Hepatocyte (in vitro differentiated cells): ENCODE data around the gene MMP28. TPM values are rescaled to one million over a fixed set of nuclear protein-coding genes. Genes with fewer than 3 reads are reported as not detected.
A peak's percentile ranks its signal among the peaks of the same experiment; 100 is the strongest.

Experiments
- DNase-seq: peaks from one replicate; pipeline ENCODE4 v3.0.0-alpha.2; 2016; ENCODE audit warnings: low spot score
- H2AFZ ChIP-seq: fragments of 200-600 bp; sonication (generic); 2 replicates; pipeline ENCODE4 v1.6.0; 2016; ENCODE audit warnings: antibody characterized with exemption, mild to moderate bottlenecking
- H3K27ac ChIP-seq: fragments of 200-600 bp; sonication (generic); 2 replicates; pipeline ENCODE4 v1.5.1; 2016; ENCODE audit warnings: mild to moderate bottlenecking
- H3K27me3 ChIP-seq: fragments of 200-600 bp; sonication (generic); 2 replicates; pipeline ENCODE4 v1.6.1; 2016
- H3K36me3 ChIP-seq: fragments of 200-600 bp; sonication (generic); replicated peaks from 2 replicates; pipeline ENCODE4 v1.5.1; 2016; ENCODE audit warnings: low read depth; ENCODE audit not compliant: insufficient read depth
- H3K4me1 ChIP-seq: fragments of 200-600 bp; sonication (generic); 2 replicates; pipeline ENCODE4 v1.5.1; 2016; ENCODE audit warnings: mild to moderate bottlenecking, moderate library complexity; ENCODE audit not compliant: insufficient read depth
- H3K4me2 ChIP-seq: fragments of 200-600 bp; sonication (generic); 2 replicates; pipeline ENCODE4 v1.6.0; 2016
- H3K4me3 ChIP-seq: fragments of 200-600 bp; sonication (generic); 2 replicates; pipeline ENCODE4 v1.5.1; 2016; ENCODE audit warnings: mild to moderate bottlenecking
- H3K79me2 ChIP-seq: fragments of 200-600 bp; sonication (generic); 2 replicates; pipeline ENCODE4 v1.6.0; 2017; ENCODE audit warnings: mild to moderate bottlenecking
- H3K9me2 ChIP-seq: fragments of 200-600 bp; sonication (generic); replicated peaks from 2 replicates; pipeline ENCODE4 v1.6.0; 2017; ENCODE audit warnings: mild to moderate bottlenecking; ENCODE audit not compliant: insufficient read depth
- H3K9me3 ChIP-seq: fragments of 200-600 bp; sonication (generic); 2 replicates; pipeline ENCODE4 v1.5.1; 2016; ENCODE audit warnings: low read depth, mild to moderate bottlenecking
- H4K20me1 ChIP-seq: fragments of 200-600 bp; sonication (generic); 2 replicates; pipeline ENCODE4 v1.6.0; 2016; ENCODE audit warnings: mild to moderate bottlenecking; ENCODE audit not compliant: insufficient read depth, poor library complexity, severe bottlenecking
- CTCF ChIP-seq: fragments of 200-600 bp; sonication (generic); IDR thresholded peaks from 2 replicates; pipeline ENCODE4 v1.5.1; 2016; ENCODE audit warnings: antibody characterized with exemption, mild to moderate bottlenecking; ENCODE audit not compliant: poor library complexity
- EZH2 ChIP-seq: fragments of 200-600 bp; sonication (generic); IDR thresholded peaks from 2 replicates; pipeline ENCODE4 v1.6.1; 2016; ENCODE audit warnings: antibody characterized with exemption, mild to moderate bottlenecking, borderline replicate concordance
- EZH2phosphoT487 ChIP-seq: fragments of 200-600 bp; sonication (generic); IDR thresholded peaks from one replicate; pipeline ENCODE4 v1.6.1; 2018; ENCODE audit warnings: antibody characterized with exemption, mild to moderate bottlenecking, low read depth, moderate library complexity; ENCODE audit not compliant: unreplicated experiment, severe bottlenecking
- WGBS: methylation state at CpG from one replicate; pipeline ENCODE4 v1.1.6; 2016; ENCODE audit warnings: low lambda C conversion rate; ENCODE audit errors: missing lambda C conversion rate; 5-methylcytosine and 5-hydroxymethylcytosine counted together
- polyA plus RNA-seq: library from polyadenylated mRNA; unstranded; fragments of >200 nt; fragmentation: Nextera tagmentation; extraction: Ambion mirVana; gene quantifications from 2 replicates; pipeline ENCODE4 v1.2.1, GENCODE V29; 2016
- total RNA-seq: library from RNA; depleted of rRNA; stranded (reverse); fragments of >200 nt; gene quantifications from 2 replicates; pipeline ENCODE4 v1.2.3, GENCODE V29; 2014

MMP28 gene
- total and polyA plus RNA-seq, 2 experiments from 2014 or later: 12.0 to 18.0 TPM

GRCh38 chr17:35731239-35731916 is 64.1 kb downstream of the MMP28 start, which contains the start of gene RASL10B:
Gene RASL10B (plus strand): TSS chr17:35731639. CDS start chr17:35735185, 3,546 bp downstream.
- H2AFZ ChIP-seq: peak within 1 kb of the TSS; percentile 84

DNA sequence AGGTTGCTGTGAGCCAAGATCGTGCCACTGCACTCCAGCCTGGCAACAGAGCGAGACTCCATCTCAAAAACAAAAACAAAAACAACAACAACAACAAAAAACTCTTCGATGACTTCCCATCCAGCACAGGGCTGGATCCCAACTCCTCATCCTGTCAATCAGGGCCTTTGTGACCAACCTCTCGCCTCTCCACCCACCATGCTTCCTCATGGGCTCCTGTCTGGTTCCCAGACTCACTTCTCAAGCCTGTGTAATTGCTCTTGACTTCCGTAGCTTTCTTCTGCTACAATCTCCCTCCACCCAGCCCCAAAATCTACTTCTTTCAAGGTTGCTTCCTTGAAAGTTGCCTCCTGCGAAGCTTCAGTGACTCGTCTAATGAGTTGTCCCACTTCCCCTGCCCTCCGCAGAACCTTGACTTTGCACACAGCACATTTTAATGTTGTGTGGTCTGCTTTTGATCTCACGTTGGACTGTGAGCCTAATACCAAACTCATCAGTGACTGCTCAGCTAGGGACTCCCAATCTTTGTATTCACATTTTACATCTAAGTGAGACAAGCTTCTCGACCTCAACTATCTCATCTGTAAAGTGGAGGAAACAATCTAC is 64.9 kb downstream of the MMP28 start:
- Histone ChIP-seq H3K4me3 (no peak overlapping the region), H3K4me1 (peaks cover 29% of the 10 kb centered on the region), H3K27ac (no peak overlapping the region), H3K9me2 (no peaks in the 10 kb centered on the region), H2AFZ (no peak overlapping the region), H4K20me1 (no peaks in the 10 kb centered on the region), H3K27me3 (no peaks in the 10 kb centered on the region), H3K4me2 (peak overlapping the region; percentile 96), H3K36me3 (no peaks in the 10 kb centered on the region), H3K79me2 (no peaks in the 10 kb centered on the region), H3K9me3 (no peaks in the 10 kb centered on the region)
- DNase-seq: no peak
- 77% methylated on average over 10 of the region's 10 CpGs for WGBS
- TF ChIP-seq CTCF: no peak
- no peak for TF ChIP-seq EZH2
- TF ChIP-seq EZH2phosphoT487: no peak

More at GRCh38 chr17:35731239-35731916, 64.1 kb downstream of the MMP28 start, which contains the start of gene RASL10B:
- Histone ChIP-seq H3K9me3 (no peaks in the 10 kb centered on the region), H3K4me3 (peak within 1 kb of the TSS; percentile 89), H3K27me3 (no peaks in the 10 kb centered on the region), H4K20me1 (no peaks in the 10 kb centered on the region), H3K4me2 (peak within 1 kb of the TSS; percentile 96), H3K4me1 (peaks cover 20% of the 10 kb centered on the region), H3K27ac (no peak within 1 kb of the TSS), H3K36me3 (no peaks in the 10 kb centered on the region), H3K9me2 (no peaks in the 10 kb centered on the region), H3K79me2 (no peaks in the 10 kb centered on the region)
- WGBS: 10% methylated on average over 13 of the region's 44 CpGs
- no peak for TF ChIP-seq CTCF
- TF ChIP-seq EZH2: no peak
- TF ChIP-seq EZH2phosphoT487: no peak
- DNase-seq: peak; percentile 70

- H3K4me3 ChIP-seq: no peak overlapping the region
- H3K27ac ChIP-seq: no peak overlapping the region
- no peak overlapping the region for H2AFZ ChIP-seq
- no peaks in the 10 kb centered on the region for H3K9me2 ChIP-seq
- no peak for TF ChIP-seq EZH2
- no peak for TF ChIP-seq EZH2phosphoT487
- TF ChIP-seq CTCF: no peak
- H3K4me2 ChIP-seq: no peak overlapping the region
- no peaks in the 10 kb centered on the region for H3K79me2 ChIP-seq
- no peaks in the 10 kb centered on the region for H3K36me3 ChIP-seq
- no peaks in the 10 kb centered on the region for H4K20me1 ChIP-seq
- H3K27me3 ChIP-seq: no peaks in the 10 kb centered on the region
- peaks cover 30% of the 10 kb centered on the region for H3K4me1 ChIP-seq
- no peaks in the 10 kb centered on the region for H3K9me3 ChIP-seq
- no peak for DNase-seq
- WGBS: 68% methylated on average over 4 of the region's 4 CpGs
Measured at GRCh38 chr17:35729405-35729833, 66.0 kb downstream of the MMP28 start.
